ENCODE measurements around the gene SLC36A1. TPM values are rescaled to one million over a fixed set of nuclear protein-coding genes. Genes with fewer than 3 reads are reported as not detected.

The SLC36A1 gene
- total RNA-seq, 2 donors from 2014 or later = 3.4 to 5.8 TPM

DNA sequence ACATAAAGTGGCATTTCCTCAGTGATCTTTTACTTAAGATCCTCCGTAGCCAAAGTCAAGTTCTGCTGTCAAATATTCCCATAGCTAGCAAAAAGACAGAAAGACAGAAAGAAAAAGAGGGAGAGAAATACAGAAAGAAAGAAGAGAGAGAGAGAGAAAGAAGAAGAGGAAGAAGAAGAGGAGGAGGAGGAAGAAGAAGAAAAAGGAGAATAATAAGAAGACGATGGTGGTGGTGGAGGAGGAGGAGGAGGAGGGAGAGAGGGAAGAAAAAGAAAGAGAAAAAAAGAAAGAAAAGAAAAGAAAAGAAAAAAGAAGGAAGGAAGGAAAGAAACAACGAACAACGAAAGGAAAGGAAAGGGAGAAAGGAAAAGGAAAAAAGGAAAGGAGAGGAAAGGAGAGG, 89.6 kb downstream of the SLC36A1 start:
- H3K36me3 Mint-ChIP-seq (ENCODE audit: insufficient read depth in 2 of 2) = no peaks in the 10 kb centered on the region
- H3K4me3 Mint-ChIP-seq = no peak overlapping the region
- H3K27me3 Mint-ChIP-seq (ENCODE audit: low read depth) = no peaks in the 10 kb centered on the region
- H3K27ac Mint-ChIP-seq = peak overlapping the region; percentile 72
- no peak for ATAC-seq (replicated peaks in 1 of 2)
- DNase-seq = no peak
- peaks cover 13% of the 10 kb centered on the region for H3K4me1 Mint-ChIP-seq (ENCODE audit: low read depth)
- no peaks in the 10 kb centered on the region for H3K9me3 Mint-ChIP-seq

DNA sequence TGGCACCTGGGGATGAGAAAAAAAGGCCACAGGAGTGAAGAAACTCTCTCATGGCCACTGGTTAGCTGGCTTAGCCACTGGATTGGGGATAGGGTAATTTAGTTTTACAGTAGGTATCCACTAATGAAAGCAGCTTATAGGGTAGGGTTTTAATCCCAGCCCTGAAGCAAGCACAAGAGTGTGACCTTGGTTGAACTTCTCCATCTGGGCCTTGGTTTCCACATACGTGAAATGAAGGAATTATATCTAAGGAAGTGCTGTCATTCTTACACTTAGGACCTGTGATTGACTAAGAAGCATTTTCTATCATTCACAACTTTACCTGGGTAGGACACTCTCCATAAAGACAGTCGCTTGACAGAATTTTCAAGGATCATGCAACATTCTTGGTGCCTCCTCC, 94.2 kb downstream of the SLC36A1 start:
- Mint-ChIP-seq H3K36me3 (ENCODE audit: insufficient read depth in 2 of 2) (no peaks in the 10 kb centered on the region), H3K4me1 (ENCODE audit: low read depth) (peaks cover 15% of the 10 kb centered on the region), H3K27me3 (ENCODE audit: low read depth) (no peaks in the 10 kb centered on the region), H3K27ac (no peak overlapping the region), H3K9me3 (no peaks in the 10 kb centered on the region), H3K4me3 (no peak overlapping the region)
- DNase-seq = no peak
- no peak for ATAC-seq (replicated peaks in 1 of 2)

Other genes with a start within 250 kb of the SLC36A1 start
- gene CCDC69, start 223.5 kb upstream of the SLC36A1 start, total RNA-seq = 10 to 100 TPM; 44.8 to 53.1 TPM
- 10 to 100 TPM; 19.4 to 28.2 TPM for gene GM2A, start 194.4 kb upstream of the SLC36A1 start, total RNA-seq
- under 1 TPM in 1 of 2 donors, not detected in 1; 0.10 TPM for gene SLC36A3, start 143.8 kb upstream of the SLC36A1 start, total RNA-seq
- gene SLC36A2, start 100.0 kb upstream of the SLC36A1 start, total RNA-seq = not detected
- gene FAT2, start 143.7 kb downstream of the SLC36A1 start, total RNA-seq = not detected
- gene SPARC, start 239.3 kb downstream of the SLC36A1 start, total RNA-seq = not detected